GM18951 (cell line): Measurements from ENCODE around the gene THBS2.
"Not testable (repeated sequence)": the region's sequence is repeated elsewhere in the genome, so short reads cannot be mapped to it uniquely, and the experiment has no call there.

ENCODE experiments used
- POLR2A ChIP-seq: IDR thresholded peaks from 4 replicates; pipeline ENCODE4 v1.6.1; 2011; ENCODE audit warnings: mild to moderate bottlenecking; ENCODE audit not compliant: insufficient read length, insufficient read depth; ENCODE audit errors: extremely low read depth
- in situ Hi-C: fragments of 300-500 bp; cut with MboI; formaldehyde crosslinking; loops from one replicate; pipeline ENCODE4 v1.12.0; 2022; ENCODE audit warnings: low sequenced_read_pairs, mixed read lengths, inconsistent platforms; ENCODE audit not compliant: unreplicated experiment

THBS2 gene

GRCh38 chr6:169198885-169199284, 54.8 kb downstream of the THBS2 start:
- in situ Hi-C loops: no loop called here
- no peak for TF ChIP-seq POLR2A

- in situ Hi-C loops: not testable (repeated sequence)
These were observed 55.7 kb downstream of the THBS2 start for GRCh38 chr6:169197929-169198328.

- in situ Hi-C loops: not testable (repeated sequence)
These were observed 57.4 kb downstream of the THBS2 start for GRCh38 chr6:169196279-169196678.

GRCh38 chr6:169194737-169195136, 58.9 kb downstream of the THBS2 start:
- in situ Hi-C loops: no loop called here
- no peak for TF ChIP-seq POLR2A

GRCh38 chr6:169190970-169191369, 62.7 kb downstream of the THBS2 start:
- no peak for TF ChIP-seq POLR2A
- in situ Hi-C loops: no loop called here

GRCh38 chr6:169190144-169190584, 63.5 kb downstream of the THBS2 start:
- no peak for TF ChIP-seq POLR2A
- in situ Hi-C loops: no loop called here

GRCh38 chr6:169189686-169190085, 64.0 kb downstream of the THBS2 start:
- in situ Hi-C loops: no loop called here
- no peak for TF ChIP-seq POLR2A

GRCh38 chr6:169189182-169189581, 64.5 kb downstream of the THBS2 start:
- in situ Hi-C loops: no loop called here
- TF ChIP-seq POLR2A: no peak

- TF ChIP-seq POLR2A: no peak
- in situ Hi-C loops: no loop called here
These were observed 65.2 kb downstream of the THBS2 start for GRCh38 chr6:169188475-169188874.

- in situ Hi-C loops: no loop called here
- TF ChIP-seq POLR2A: no peak
These were observed 65.6 kb downstream of the THBS2 start for GRCh38 chr6:169188051-169188470.

- TF ChIP-seq POLR2A: no peak
- in situ Hi-C loops: no loop called here
These were observed 67.0 kb downstream of the THBS2 start for GRCh38 chr6:169186496-169187169.

GRCh38 chr6:169185692-169186485, 67.8 kb downstream of the THBS2 start:
- no peak for TF ChIP-seq POLR2A
- in situ Hi-C loops: no loop called here

GRCh38 chr6:169185011-169185521, 68.6 kb downstream of the THBS2 start:
- in situ Hi-C loops: no loop called here
- no peak for TF ChIP-seq POLR2A

GRCh38 chr6:169184419-169184818, 69.2 kb downstream of the THBS2 start:
- in situ Hi-C loops: no loop called here
- TF ChIP-seq POLR2A: no peak

- TF ChIP-seq POLR2A: no peak
- in situ Hi-C loops: no loop called here
These were observed 70.4 kb downstream of the THBS2 start for GRCh38 chr6:169183233-169183632.

GRCh38 chr6:169179831-169180230, 73.8 kb downstream of the THBS2 start:
- in situ Hi-C loops: not testable (repeated sequence)
